Stimulated activated CD4-positive, alpha-beta T cell treated with anti-CD3 and anti-CD28 coated beads, Interleukin-15, amount 100 ng/mL, for 1 hour (primary cell): Measurements from ENCODE around the gene CREBBP.
"Not testable (repeated sequence)": the region's sequence is repeated elsewhere in the genome, so short reads cannot be mapped to it uniquely, and the experiment has no call there.

Experiments used
- DNase-seq, 2 donors: peaks; one replicate each; pipeline ENCODE4 v3.0.0-alpha.2; 2020; ENCODE audit warnings: low read depth in 1 of 2, low spot score in 1 of 2

Gene CREBBP

GRCh38 chr16:3716831-3717234 lies 163.7 kb downstream of the CREBBP start:
- peak in 1 of 2 donors; percentile 25 for DNase-seq

- no peak for DNase-seq
Measured at GRCh38 chr16:3715430-3715829, 165.1 kb downstream of the CREBBP start.

- DNase-seq, result not testable (repeated sequence)
Measured at GRCh38 chr16:3714378-3714777, 166.1 kb downstream of the CREBBP start.

GRCh38 chr16:3713587-3714242 lies 166.8 kb downstream of the CREBBP start:
- DNase-seq, result no peak

- no peak for DNase-seq
Measured at GRCh38 chr16:3712861-3713372, 167.6 kb downstream of the CREBBP start.

GRCh38 chr16:3706253-3707012 lies 174.1 kb downstream of the CREBBP start:
- no peak for DNase-seq

- DNase-seq, result no peak
Measured at GRCh38 chr16:3702082-3702481, 178.4 kb downstream of the CREBBP start.

- no peak for DNase-seq
Measured at GRCh38 chr16:3701531-3701930, 179.0 kb downstream of the CREBBP start.

- DNase-seq, result no peak
Measured at GRCh38 chr16:3698941-3699340, 181.6 kb downstream of the CREBBP start.

- no peak for DNase-seq
Measured at GRCh38 chr16:3696425-3697218, 183.9 kb downstream of the CREBBP start.

GRCh38 chr16:3695610-3696369 lies 184.7 kb downstream of the CREBBP start:
- no peak for DNase-seq

- no peak for DNase-seq
Measured at GRCh38 chr16:3694051-3694450, 186.5 kb downstream of the CREBBP start.

GRCh38 chr16:3691761-3692160 lies 188.8 kb downstream of the CREBBP start:
- DNase-seq, result no peak

GRCh38 chr16:3690980-3691720 lies 189.4 kb downstream of the CREBBP start:
- DNase-seq, result no peak

- peak; percentile 75 to 76 for DNase-seq
Measured at GRCh38 chr16:3690470-3690928, 190.0 kb downstream of the CREBBP start.

- no peak for DNase-seq
Measured at GRCh38 chr16:3689731-3690130, 190.8 kb downstream of the CREBBP start.

GRCh38 chr16:3687792-3688191 lies 192.7 kb downstream of the CREBBP start:
- DNase-seq, result no peak

- no peak for DNase-seq
Measured at GRCh38 chr16:3687021-3687420, 193.5 kb downstream of the CREBBP start.

- DNase-seq, result no peak
Measured at GRCh38 chr16:3681206-3681605, 199.3 kb downstream of the CREBBP start.

- DNase-seq, result no peak
Measured at GRCh38 chr16:3677994-3678393, 202.5 kb downstream of the CREBBP start.
